IPS-18c (cell line): Measurements from ENCODE around the gene HNMT.
"Not testable (repeated sequence)": the region's sequence is repeated elsewhere in the genome, so short reads cannot be mapped to it uniquely, and the experiment has no call there.

Experiments used
- H3K4me3 ChIP-seq: 2 replicates; pipeline ENCODE4 v1.7.0; 2013; ENCODE audit warnings: low read depth, mild to moderate bottlenecking, low read length, moderate library complexity; ENCODE audit not compliant: insufficient read depth
- H3K9me3 ChIP-seq: one replicate; pipeline ENCODE4 v1.6.1; 2013; ENCODE audit warnings: mild to moderate bottlenecking, low read length, moderate library complexity; ENCODE audit not compliant: control insufficient read depth, insufficient read depth

Gene HNMT

GRCh38 chr2:137992039-137992646, 27.9 kb downstream of the HNMT start:
- H3K9me3 ChIP-seq = peaks cover 4% of the 10 kb centered on the region

GRCh38 chr2:137993715-137994476, 29.6 kb downstream of the HNMT start:
- H3K9me3 ChIP-seq, H3K4me3 ChIP-seq: not testable (repeated sequence)

More at GRCh38 chr2:137992039-137992646, 27.9 kb downstream of the HNMT start:
- H3K4me3 ChIP-seq = no peak overlapping the region

GRCh38 chr2:137995368-137995767, 31.1 kb downstream of the HNMT start:
- not testable (repeated sequence) for H3K4me3 ChIP-seq, H3K9me3 ChIP-seq

GRCh38 chr2:137996158-137996557, 31.9 kb downstream of the HNMT start:
- H3K4me3 ChIP-seq, H3K9me3 ChIP-seq: not testable (repeated sequence)

- Histone ChIP-seq H3K9me3 (peaks cover 4% of the 10 kb centered on the region), H3K4me3 (no peak overlapping the region)
Observed at GRCh38 chr2:137997733-137998132, 33.5 kb downstream of the HNMT start.

GRCh38 chr2:137998503-137998902, 34.2 kb downstream of the HNMT start:
- H3K4me3 ChIP-seq = no peak overlapping the region
- H3K9me3 ChIP-seq = peaks cover 4% of the 10 kb centered on the region

- Histone ChIP-seq H3K9me3 (no peaks in the 10 kb centered on the region), H3K4me3 (no peak overlapping the region)
Observed at GRCh38 chr2:137999273-137999672, 35.0 kb downstream of the HNMT start.

GRCh38 chr2:138000009-138000408, 35.7 kb downstream of the HNMT start:
- Histone ChIP-seq H3K9me3 (no peaks in the 10 kb centered on the region), H3K4me3 (no peak overlapping the region)

- Histone ChIP-seq H3K9me3 (no peaks in the 10 kb centered on the region), H3K4me3 (no peak overlapping the region)
Observed at GRCh38 chr2:138000796-138001195, 36.5 kb downstream of the HNMT start.

GRCh38 chr2:138003411-138003810, 39.1 kb downstream of the HNMT start:
- no peak overlapping the region for H3K4me3 ChIP-seq
- no peaks in the 10 kb centered on the region for H3K9me3 ChIP-seq

- Histone ChIP-seq H3K4me3 (no peak overlapping the region), H3K9me3 (no peaks in the 10 kb centered on the region)
Observed at GRCh38 chr2:138007431-138007830, 43.2 kb downstream of the HNMT start.

GRCh38 chr2:138009622-138010021, 45.3 kb downstream of the HNMT start:
- no peak overlapping the region for H3K4me3 ChIP-seq

GRCh38 chr2:138010890-138011289, 46.6 kb downstream of the HNMT start:
- H3K4me3 ChIP-seq = no peak overlapping the region
- H3K9me3 ChIP-seq = no peaks in the 10 kb centered on the region

More at GRCh38 chr2:138009622-138010021, 45.3 kb downstream of the HNMT start:
- no peaks in the 10 kb centered on the region for H3K9me3 ChIP-seq

GRCh38 chr2:138012082-138012481, 47.8 kb downstream of the HNMT start:
- Histone ChIP-seq H3K4me3 (no peak overlapping the region), H3K9me3 (no peaks in the 10 kb centered on the region)

- Histone ChIP-seq H3K4me3 (no peak overlapping the region), H3K9me3 (no peaks in the 10 kb centered on the region)
Observed at GRCh38 chr2:138012968-138013367, 48.7 kb downstream of the HNMT start.

- Histone ChIP-seq H3K4me3 (no peak overlapping the region), H3K9me3 (no peaks in the 10 kb centered on the region)
Observed at GRCh38 chr2:138013639-138014038, 49.4 kb downstream of the HNMT start.

- Histone ChIP-seq H3K4me3 (no peak overlapping the region), H3K9me3 (no peaks in the 10 kb centered on the region)
Observed at GRCh38 chr2:138015494-138015893, 51.2 kb downstream of the HNMT start.

GRCh38 chr2:138016351-138017087, 52.2 kb downstream of the HNMT start:
- Histone ChIP-seq H3K9me3 (no peaks in the 10 kb centered on the region), H3K4me3 (no peak overlapping the region)
